Anterior cingulate cortex (tissue), 58 donors: ENCODE measurements around the gene SEPHS2.
"Not testable (repeated sequence)": the region's sequence is repeated elsewhere in the genome, so short reads cannot be mapped to it uniquely, and the experiment has no call there.

Source experiments
- DNase-seq, 58 donors: peaks; one replicate each; lab custom pipeline; 2025; lab: John Stamatoyannopoulos, UW

The SEPHS2 gene

GRCh38 chr16:30445408-30446202, at the start of gene SEPHS2:
Gene SEPHS2 (minus strand): TSS chr16:30445874. CDS start chr16:30445727, 147 bp downstream.
- peak; percentile 34 to 97 (median 88) for DNase-seq

DNA sequence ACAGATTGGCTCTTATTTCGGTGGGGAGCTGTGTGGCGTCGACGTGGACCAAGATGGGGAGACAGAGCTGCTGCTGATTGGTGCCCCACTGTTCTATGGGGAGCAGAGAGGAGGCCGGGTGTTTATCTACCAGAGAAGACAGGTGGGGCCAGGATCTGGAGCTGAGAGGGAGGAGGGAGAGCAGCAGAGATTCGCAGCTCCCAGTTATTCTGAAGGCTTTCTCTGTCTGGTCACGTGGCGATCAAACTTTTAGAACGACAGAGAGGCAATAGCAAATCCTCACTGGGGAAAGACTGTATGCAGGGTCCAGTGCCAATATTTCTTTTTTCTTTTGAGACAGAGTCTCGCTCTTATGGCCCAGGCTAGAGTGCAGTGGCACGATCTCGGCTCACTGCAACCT, 49.0 kb upstream of the SEPHS2 start:
- DNase-seq: no peak

GRCh38 chr16:30493941-30494488, 48.3 kb upstream of the SEPHS2 start:
- DNase-seq: no peak

DNA sequence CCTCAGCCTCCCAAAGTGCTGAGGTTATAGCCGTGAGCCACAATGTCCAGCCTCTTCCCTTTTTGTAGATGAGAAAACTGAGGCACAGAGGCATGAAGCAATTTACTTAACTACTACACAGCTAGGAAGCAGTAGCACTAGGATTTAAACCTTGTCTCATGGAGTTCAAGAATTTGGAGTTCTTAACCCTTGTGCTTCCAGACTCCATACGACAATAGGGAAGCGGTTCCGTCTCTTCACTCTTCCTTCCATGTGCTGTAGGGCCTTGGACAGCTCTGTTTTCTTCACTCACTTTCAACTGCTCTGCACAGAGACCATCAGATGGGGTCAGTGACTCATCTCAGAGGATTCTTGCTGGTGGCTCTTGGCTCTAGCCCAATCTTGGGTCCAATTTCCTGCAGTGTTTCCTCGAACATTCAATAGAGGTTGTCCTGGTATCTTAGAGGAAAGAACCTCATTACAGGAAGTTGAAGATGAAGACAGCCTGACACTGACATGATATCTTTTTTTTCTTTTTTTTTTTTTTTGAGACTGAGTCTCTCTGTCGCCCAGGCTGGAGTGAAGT, 46.2 kb upstream of the SEPHS2 start:
- DNase-seq: no peak

- no peak for DNase-seq
Observed at GRCh38 chr16:30491229-30491628, 45.6 kb upstream of the SEPHS2 start.

- DNase-seq: no peak
Observed at GRCh38 chr16:30490210-30490609, 44.5 kb upstream of the SEPHS2 start.

DNA sequence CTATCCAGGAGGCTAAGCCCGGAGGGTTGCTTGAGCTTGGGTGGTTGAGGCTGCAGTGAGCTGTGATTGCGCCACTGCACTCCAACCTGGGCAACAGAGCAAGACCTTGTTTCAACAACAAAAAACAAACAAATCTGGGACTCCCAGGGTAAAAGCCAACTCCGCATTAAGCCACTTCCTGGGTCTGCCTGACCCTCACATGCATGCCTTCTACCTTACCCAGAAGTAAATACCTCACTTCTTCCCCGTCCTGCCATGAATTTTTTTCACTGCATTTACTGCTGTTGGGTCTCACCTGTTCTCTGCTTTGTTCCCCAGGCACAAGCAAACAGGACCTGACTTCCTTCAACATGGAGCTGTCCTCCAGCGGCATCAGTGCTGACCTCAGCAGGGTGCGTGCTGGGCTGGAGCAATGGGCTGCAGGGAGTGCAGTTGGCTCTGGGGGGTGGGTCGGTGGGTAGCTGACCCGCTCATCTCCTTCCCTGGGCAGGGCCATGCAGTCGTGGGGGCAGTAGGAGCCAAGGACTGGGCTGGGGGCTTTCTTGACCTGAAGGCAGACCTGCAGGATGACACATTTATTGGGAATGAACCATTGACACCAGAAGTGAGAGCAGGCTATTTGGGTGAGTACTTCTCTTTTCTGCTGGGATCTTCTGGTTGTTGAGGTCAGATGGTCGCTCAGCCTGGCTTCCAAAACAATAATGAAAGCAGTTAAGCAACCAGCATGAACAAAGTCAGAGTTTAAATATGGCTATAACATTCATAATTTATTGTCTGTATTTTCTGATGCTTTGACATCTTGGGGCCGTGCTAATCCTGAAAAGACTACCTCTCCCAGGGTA, 43.3 kb upstream of the SEPHS2 start:
- no peak for DNase-seq

DNA sequence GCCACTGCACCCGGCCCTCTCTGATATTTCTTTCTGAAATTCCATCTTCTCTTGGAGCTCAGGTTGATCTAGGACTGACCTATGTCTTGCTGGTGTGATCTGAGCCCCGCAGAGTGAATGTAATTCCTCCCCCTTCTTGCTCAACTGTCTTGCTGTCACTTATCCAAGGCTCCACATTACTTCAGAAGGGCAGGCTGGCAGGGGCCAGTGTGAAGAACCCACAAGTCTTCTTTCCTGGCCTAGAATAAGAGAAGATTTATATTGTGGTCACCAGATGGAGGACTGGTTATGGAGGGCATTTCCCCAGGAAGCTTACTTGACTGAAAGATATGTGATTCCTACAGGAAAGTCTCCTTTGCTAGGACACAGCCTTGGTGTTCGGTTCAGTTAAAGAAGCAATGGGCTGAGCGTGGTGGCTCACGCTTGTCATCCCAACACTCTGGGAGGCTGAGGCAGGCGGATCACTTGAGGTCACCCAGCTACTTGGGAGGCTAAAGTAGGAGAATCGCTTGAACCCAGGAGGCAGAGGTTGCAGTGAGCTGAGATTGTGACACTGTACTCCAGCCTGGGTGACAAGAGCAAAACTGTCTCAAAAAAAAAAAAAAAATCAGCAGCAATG, 40.3 kb upstream of the SEPHS2 start:
- DNase-seq: no peak

GRCh38 chr16:30484887-30485286, 39.2 kb upstream of the SEPHS2 start:
- DNase-seq: no peak

GRCh38 chr16:30482366-30482765, 36.7 kb upstream of the SEPHS2 start:
- no peak for DNase-seq

GRCh38 chr16:30481381-30481780, 35.7 kb upstream of the SEPHS2 start:
- DNase-seq: no peak

- DNase-seq: no peak
Observed at GRCh38 chr16:30478766-30479478, 33.2 kb upstream of the SEPHS2 start.

DNA sequence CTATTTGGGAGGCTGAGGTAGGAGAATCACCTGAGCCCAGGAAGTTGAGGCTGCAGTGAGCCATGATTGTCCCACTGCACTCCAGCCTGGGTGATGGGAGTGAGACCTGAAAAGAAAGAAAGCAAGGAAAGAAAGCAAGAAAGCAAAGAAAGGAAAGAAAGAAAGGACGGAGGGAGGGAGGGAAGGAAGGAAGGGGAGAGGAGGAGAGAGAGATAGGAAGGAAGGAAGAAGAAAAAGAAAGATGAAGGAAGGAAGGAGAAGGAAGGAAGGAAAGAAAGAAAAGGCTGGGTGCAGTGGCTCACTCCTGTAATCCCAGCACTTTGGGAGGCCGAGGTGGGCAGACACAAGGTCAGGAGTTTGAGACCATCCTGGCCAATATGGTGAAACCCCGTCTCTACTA, 32.1 kb upstream of the SEPHS2 start:
- not testable (repeated sequence) for DNase-seq

GRCh38 chr16:30476991-30477390, 31.3 kb upstream of the SEPHS2 start:
- DNase-seq: no peak

- no peak for DNase-seq
Observed at GRCh38 chr16:30474684-30475083, 29.0 kb upstream of the SEPHS2 start.

GRCh38 chr16:30474074-30474452, 28.4 kb upstream of the SEPHS2 start:
- DNase-seq: no peak

DNA sequence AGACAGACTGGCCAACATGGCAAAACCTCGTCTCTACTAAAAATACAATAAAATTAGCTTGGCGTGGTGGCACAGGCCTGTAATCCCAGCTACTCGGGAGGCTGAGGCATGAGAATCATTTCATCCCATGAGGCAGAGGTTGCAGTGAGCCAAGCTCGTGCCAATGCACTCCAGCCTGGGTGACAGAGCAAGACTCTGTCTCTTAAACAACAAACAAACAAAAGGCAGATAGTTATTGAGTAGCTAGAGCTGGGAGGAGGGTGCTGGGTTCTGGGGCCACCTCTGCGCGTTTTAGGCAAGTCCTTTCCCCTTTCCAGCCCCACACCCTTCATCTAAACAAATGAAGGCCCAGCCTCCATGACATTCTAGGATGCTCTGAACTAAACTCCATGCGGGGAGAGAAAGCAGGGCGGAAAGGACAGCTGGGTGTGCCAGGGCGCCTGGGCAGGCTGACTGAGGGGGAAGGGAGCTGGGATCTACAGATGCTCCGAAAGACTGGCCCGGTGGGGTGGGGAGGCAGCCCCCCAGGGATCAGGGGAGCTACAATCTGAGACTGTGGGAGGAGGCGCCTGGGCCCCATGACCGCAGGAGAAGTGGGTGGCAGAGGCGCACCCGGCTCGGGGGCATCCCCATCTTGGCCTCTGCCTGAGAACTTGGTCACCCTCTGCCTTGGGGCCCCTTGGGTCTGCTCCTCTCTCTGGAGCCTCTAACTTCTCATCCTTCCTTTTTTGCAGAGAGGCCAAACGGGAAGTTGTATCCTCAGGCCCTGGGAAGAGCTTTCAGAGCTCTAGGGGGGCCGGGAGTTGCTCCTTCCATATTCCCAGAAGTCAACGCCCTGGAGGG, 27.8 kb upstream of the SEPHS2 start:
- no peak for DNase-seq

DNA sequence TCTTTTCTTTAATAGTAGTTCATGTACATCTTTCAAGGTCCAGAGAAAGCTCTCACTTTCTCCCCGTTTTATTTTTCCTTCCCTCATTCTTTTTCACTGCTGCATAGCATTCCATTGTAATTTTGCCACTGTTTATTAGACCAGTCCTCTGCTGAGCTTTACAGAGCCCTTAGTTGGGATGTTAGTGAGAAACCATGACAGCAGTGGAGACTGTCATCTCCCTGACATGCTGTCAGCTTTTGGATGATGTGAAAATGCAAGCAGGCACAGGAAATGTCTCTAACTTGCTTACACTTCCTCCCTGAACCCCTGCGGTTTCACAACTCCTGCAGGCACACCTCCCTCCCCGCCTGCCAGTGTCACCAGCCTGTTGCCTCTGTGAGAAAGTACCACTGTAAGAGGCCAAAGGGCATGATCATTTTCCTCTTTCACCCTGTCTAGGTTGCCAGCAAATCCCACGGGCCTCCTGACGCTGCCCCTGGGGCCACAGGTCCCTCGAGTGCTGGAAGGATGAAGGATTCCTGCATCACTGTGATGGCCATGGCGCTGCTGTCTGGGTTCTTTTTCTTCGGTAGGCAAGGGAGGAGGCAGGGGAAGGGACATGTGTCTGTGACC, 26.8 kb upstream of the SEPHS2 start, which contains the start of gene ITGAL:
TSS of gene ITGAL (plus strand) at position 415 of the 615 bp plus-strand sequence. CDS start at position 511, 96 bp downstream.
- peak in 6 of 58 donors; percentile 4 to 30 (median 12) for DNase-seq
